ENCODE results near the gene D2HGDH.

GRCh38 chr2:241733391-241734207 is 831 bp upstream of the D2HGDH start:
- TF ChIP-seq CTCF (IDR thresholded peaks at IDR 0.05) (no peak), POLR2A (IDR thresholded peaks at IDR 0.05) (no peak), EP300 (IDR thresholded peaks at IDR 0.05) (no peak)
